Astrocyte (in vitro differentiated cells and primary cell): ENCODE data around the gene GALNT6.

Experiments
- EZH2 ChIP-seq: IDR thresholded peaks from 2 replicates; pipeline ENCODE4 v1.6.1; 2012; ENCODE audit warnings: mild to moderate bottlenecking, low read length, inconsistent platforms; ENCODE audit not compliant: insufficient read depth
- TF ChIP-seq, protein P1 (sequence below): IDR thresholded peaks from 2 replicates; pipeline ENCODE4 v1.5.1; 2011; ENCODE audit warnings: low read depth, mild to moderate bottlenecking, inconsistent platforms, low read length, moderate library complexity; ENCODE audit not compliant: insufficient read depth

GRCh38 chr12:51393676-51394545, 2.7 kb upstream of the GALNT6 start:
- TF ChIP-seq, protein P1, sequence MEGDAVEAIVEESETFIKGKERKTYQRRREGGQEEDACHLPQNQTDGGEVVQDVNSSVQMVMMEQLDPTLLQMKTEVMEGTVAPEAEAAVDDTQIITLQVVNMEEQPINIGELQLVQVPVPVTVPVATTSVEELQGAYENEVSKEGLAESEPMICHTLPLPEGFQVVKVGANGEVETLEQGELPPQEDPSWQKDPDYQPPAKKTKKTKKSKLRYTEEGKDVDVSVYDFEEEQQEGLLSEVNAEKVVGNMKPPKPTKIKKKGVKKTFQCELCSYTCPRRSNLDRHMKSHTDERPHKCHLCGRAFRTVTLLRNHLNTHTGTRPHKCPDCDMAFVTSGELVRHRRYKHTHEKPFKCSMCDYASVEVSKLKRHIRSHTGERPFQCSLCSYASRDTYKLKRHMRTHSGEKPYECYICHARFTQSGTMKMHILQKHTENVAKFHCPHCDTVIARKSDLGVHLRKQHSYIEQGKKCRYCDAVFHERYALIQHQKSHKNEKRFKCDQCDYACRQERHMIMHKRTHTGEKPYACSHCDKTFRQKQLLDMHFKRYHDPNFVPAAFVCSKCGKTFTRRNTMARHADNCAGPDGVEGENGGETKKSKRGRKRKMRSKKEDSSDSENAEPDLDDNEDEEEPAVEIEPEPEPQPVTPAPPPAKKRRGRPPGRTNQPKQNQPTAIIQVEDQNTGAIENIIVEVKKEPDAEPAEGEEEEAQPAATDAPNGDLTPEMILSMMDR = no peak
- TF ChIP-seq EZH2 = no peak
